Adrenal gland (tissue), 12 donors: ENCODE results near the gene TCP11L2. TPM values are rescaled to one million over a fixed set of nuclear protein-coding genes. Genes with fewer than 3 reads are reported as not detected.

Source experiments
- DNase-seq, 7 donors: peaks; one replicate each; pipeline ENCODE4 v3.0.0-alpha.2; 2019 to 2020
- H3K27ac ChIP-seq, 5 donors: fragments of 200-600 bp; sonication (generic) in 4 of 5; 1 replicate in 3 of 5; 2 replicates in 2 of 5; pipeline versions ENCODE4 v1.5.1 to v1.8.0; 2016 to 2020; ENCODE audit warnings: mild to moderate bottlenecking in 1 of 5
- H3K27me3 ChIP-seq: fragments of 200-600 bp; 2 replicates; pipeline ENCODE4 v1.8.0; 2021
- H3K36me3 ChIP-seq, 2 donors: fragments of 200-600 bp; replicated peaks in 1 of 2; 1 replicate in 1 of 2; 2 replicates in 1 of 2; pipeline versions ENCODE4 v1.5.1 to v1.8.0; 2018 to 2022
- H3K4me1 ChIP-seq, 2 donors: fragments of 200-600 bp; replicated peaks in 1 of 2; 1 replicate in 1 of 2; 2 replicates in 1 of 2; pipeline versions ENCODE4 v1.5.1 to v1.8.0; 2018 to 2021
- H3K4me3 ChIP-seq, 4 donors: fragments of 200-600 bp; sonication (generic) in 3 of 4; one replicate each; pipeline ENCODE4 v1.5.1; 2016 to 2018
- H3K9me3 ChIP-seq, 3 donors: fragments of 200-600 bp; sonication (generic) in 1 of 3; replicated peaks in 1 of 3; 1 replicate in 2 of 3; 2 replicates in 1 of 3; pipeline versions ENCODE4 v1.5.1 to v1.8.0; 2016 to 2021
- CTCF ChIP-seq, 6 experiments: fragments of 450-650 bp in 4 of 6; fragments of 200-600 bp in 2 of 6; sonication (generic) in 1 of 6; IDR thresholded peaks; 1 replicate in 5 of 6; 2 replicates in 1 of 6; pipeline versions ENCODE4 v1.5.1 to v1.8.0; 2016 to 2021; ENCODE audit warnings: antibody characterized with exemption in 6 of 6, mild to moderate bottlenecking in 2 of 6, moderate library complexity in 1 of 6
- POLR2A ChIP-seq, 2 donors: fragments of 450-650 bp; IDR thresholded peaks; one replicate each; pipeline ENCODE4 v1.6.1; 2017; ENCODE audit warnings: antibody characterized with exemption in 2 of 2, mild to moderate bottlenecking in 2 of 2, moderate library complexity in 1 of 2
- WGBS, 4 donors: extraction: QIAGEN DNeasy Blood & Tissue Kit in 2 of 4; methylation state at CpG; one replicate each; pipeline versions ENCODE4 v1.1.5 to v1.1.7; 2013 to 2017; 5-methylcytosine and 5-hydroxymethylcytosine counted together
- intact Hi-C, 2 donors: fragments of 100-400 bp; cut with DNase I; formaldehyde crosslinking; loops; one replicate each; pipeline versions ENCODE4 v1.14.1 to v1.15.0; 2022 to 2023
- polyA plus RNA-seq, 3 donors: library from polyadenylated mRNA; stranded (reverse); fragments of 200-250 nt in 2 of 3; fragments of 350-450 nt in 1 of 3; fragmentation: Illumina TruSeq in 1 of 3; extraction: RNeasy Lipid Tissue Mini Kit (QIAGEN cat#74804) in 1 of 3; gene quantifications; one replicate each; pipeline ENCODE4 v1.2.3, GENCODE V29; 2013 to 2014
- small RNA-seq, 2 donors: library from RNA; depleted of rRNA; stranded (forward); fragments of <200 nt; gene quantifications; one replicate each; pipeline ENCODE3, GENCODE V24; 2016
- total RNA-seq, 9 donors: library from RNA; depleted of rRNA in 4 of 9; stranded (reverse); fragments of >200 nt in 4 of 9; fragments of 120-200 nt in 1 of 9; fragmentation: NEBNext Ultra II Directional in 1 of 9; extraction: Animal tissue kit (Norgen Biotek cat#: 25700) in 1 of 9; gene quantifications; one replicate each; pipeline versions ENCODE4 v1.1.0 to v1.2.4, GENCODE V29; 2013 to 2023
- donor health status: healthy with polysubstance abuse.
- donor health status: Bipolar disorder and iron deficiency.
- donor health status: DM: yes; HTN: yes; CAD: no.
- donor health status: DM: no; HTN: no; CAD: no.
- donor health status: DM: no; HTN: no; CAD: no.
- donor health status: DM: yes; HTN: yes; CAD: no.

Gene TCP11L2
- total and polyA plus RNA-seq, 12 donors = 2.3 to 70.4 (median 37.5) TPM

- no peak overlapping the region for H3K4me3 ChIP-seq
- no peak for TF ChIP-seq CTCF (IDR thresholded peaks at IDR 0.05)
- TF ChIP-seq POLR2A (IDR thresholded peaks at IDR 0.05) = no peak
These were observed 84.4 kb downstream of the TCP11L2 start for GRCh38 chr12:106386813-106387535.

GRCh38 chr12:106387848-106388377 is 85.4 kb downstream of the TCP11L2 start:
- Histone ChIP-seq H3K27ac (no peak overlapping the region), H3K9me3 (no peaks in the 10 kb centered on the region), H3K36me3 (peaks cover 0 to 4% of the 10 kb centered on the region in 2 donors), H3K4me1 (no peaks in the 10 kb centered on the region), H3K4me3 (no peak overlapping the region), H3K27me3 (no peaks in the 10 kb centered on the region)
- 71 to 81% (median 78%) methylated on average over 1 of the region's 1 CpG for WGBS, 4 donors
- no peak for DNase-seq
- intact Hi-C loops = loop anchor here (5.0 to 10.0 kb wide), 3 partner anchors 457 to 537 kb away; no protein-coding TSS in a partner anchor
- TF ChIP-seq POLR2A (IDR thresholded peaks at IDR 0.05) (no peak), CTCF (IDR thresholded peaks at IDR 0.05) (no peak)

More at GRCh38 chr12:106386813-106387535, 84.4 kb downstream of the TCP11L2 start:
- DNase-seq = no peak
- Histone ChIP-seq H3K9me3 (no peaks in the 10 kb centered on the region), H3K36me3 (no peaks in the 10 kb centered on the region), H3K27me3 (no peaks in the 10 kb centered on the region), H3K27ac (no peak overlapping the region), H3K4me1 (peaks cover 0 to under 1% of the 10 kb centered on the region in 2 donors)
- intact Hi-C loops = loop anchor here (5.0 to 10.0 kb wide), 3 partner anchors 458 to 538 kb away; no protein-coding TSS in a partner anchor
- 94 to 96% (median 95%) methylated on average over 5 of the region's 5 CpGs for WGBS, 4 donors

- peaks cover 0 to 11% of the 10 kb centered on the region in 2 donors for H3K36me3 ChIP-seq
- H3K27me3 ChIP-seq = no peaks in the 10 kb centered on the region
- no peaks in the 10 kb centered on the region for H3K9me3 ChIP-seq
- H3K27ac ChIP-seq = no peak overlapping the region
- intact Hi-C loops = loop anchor here (5.0 to 10.0 kb wide), 3 partner anchors 456 to 536 kb away; no protein-coding TSS in a partner anchor
- no peak for DNase-seq
- TF ChIP-seq CTCF (IDR thresholded peaks at IDR 0.05) = no peak
- TF ChIP-seq POLR2A (IDR thresholded peaks at IDR 0.05) = no peak
- no peaks in the 10 kb centered on the region for H3K4me1 ChIP-seq
- H3K4me3 ChIP-seq = no peak overlapping the region
- WGBS, 4 donors = 77 to 87% (median 83%) methylated on average over 4 of the region's 4 CpGs
These were observed 86.6 kb downstream of the TCP11L2 start for GRCh38 chr12:106389151-106389550.

- intact Hi-C loops = no loop called here
- DNase-seq = no peak
- Histone ChIP-seq H3K27me3 (no peaks in the 10 kb centered on the region), H3K4me1 (no peaks in the 10 kb centered on the region), H3K27ac (no peak overlapping the region), H3K9me3 (no peaks in the 10 kb centered on the region), H3K4me3 (no peak overlapping the region), H3K36me3 (peaks cover 0 to 20% of the 10 kb centered on the region in 2 donors)
- 80 to 94% (median 90%) methylated on average over 1 of the region's 1 CpG for WGBS, 4 donors
- TF ChIP-seq CTCF (IDR thresholded peaks at IDR 0.05) (no peak), POLR2A (IDR thresholded peaks at IDR 0.05) (no peak)
These were observed 90.2 kb downstream of the TCP11L2 start for GRCh38 chr12:106392759-106393158.

Small RNA genes lying within 50 kb of the gene (small RNA-seq; reads per million reads assigned to genes)
- 0 reads per million in 2 donors for gene RNU7-94P

Other genes with a start within 250 kb of the TCP11L2 start
- gene NUAK1, start 163.8 kb upstream of the TCP11L2 start, total RNA-seq = 10 to 100 TPM in 5 of 9 donors, 1 to 10 TPM in 4; 4.1 to 15.1 (median 10.3) TPM
- gene NUAK1, start 163.8 kb upstream of the TCP11L2 start, polyA plus RNA-seq = 1 to 10 TPM; 2.4 to 4.6 (median 3.0) TPM
- 100 to 1,000 TPM in 1 of 9 donors, 10 to 100 TPM in 8; 32.3 to 101 (median 91.1) TPM for gene CKAP4, start 54.7 kb upstream of the TCP11L2 start, total RNA-seq
- 100 to 1,000 TPM in 1 of 3 donors, 10 to 100 TPM in 2; 11.0 to 101 (median 17.6) TPM for gene CKAP4, start 54.7 kb upstream of the TCP11L2 start, polyA plus RNA-seq
- gene POLR3B, start 55.0 kb downstream of the TCP11L2 start, total RNA-seq = 10 to 100 TPM in 8 of 9 donors, 1 to 10 TPM in 1; 9.8 to 22.4 (median 14.1) TPM
- 10 to 100 TPM in 1 of 3 donors, 1 to 10 TPM in 2; 2.6 to 33.8 (median 2.7) TPM for gene POLR3B, start 55.0 kb downstream of the TCP11L2 start, polyA plus RNA-seq